Activated CD4-positive, alpha-beta T cell treated with anti-CD3 and anti-CD28 coated beads, Interleukin-2, amount 10 ng/mL, durations not matched to agents 7 days and 5 days (primary cell): ENCODE data around the gene MYO9A. TPM values are rescaled to one million over a fixed set of nuclear protein-coding genes. Genes with fewer than 3 reads are reported as not detected.

Experiments
- total RNA-seq, 2 experiments: library from RNA; stranded (reverse); gene quantifications; one replicate each; pipeline ENCODE4 v1.2.3, GENCODE V29; 2021

The MYO9A gene
- total RNA-seq, 2 experiments from 2014 or later, result 21.8 to 24.1 TPM

Other genes starting within 250 kb of the MYO9A start
- gene SENP8, start 253 bp upstream of the MYO9A start, total RNA-seq, result 1 to 10 TPM; 1.2 to 1.3 TPM
- gene GRAMD2A, start 79.6 kb upstream of the MYO9A start, total RNA-seq, result not detected
- gene PKM, start 113.0 kb upstream of the MYO9A start, total RNA-seq, result 1,000 to 10,000 TPM; 1,098 to 1,149 TPM
- 10 to 100 TPM; 62.9 to 69.2 TPM for gene PARP6, start 154.4 kb upstream of the MYO9A start, total RNA-seq
- 1 to 10 TPM; 1.0 to 1.2 TPM for gene CELF6, start 202.0 kb upstream of the MYO9A start, total RNA-seq